Keratinocyte (primary cell): ENCODE results near the gene ECEL1. TPM values are rescaled to one million over a fixed set of nuclear protein-coding genes. Genes with fewer than 3 reads are reported as not detected.

Source experiments
- DNase-seq: peaks from one replicate; pipeline ENCODE4 v3.0.0-alpha.2; 2011; ENCODE audit warnings: low read depth, missing footprints, low spot score
- FAIRE-seq: peaks from 2 replicates; lab custom pipeline; 2011; peaks lifted over from hg19 to GRCh38; lab: Jason Lieb, UNC
- H2AFZ ChIP-seq: 2 replicates; pipeline ENCODE4 v1.6.0; 2012; ENCODE audit warnings: low read length, control low read depth, inconsistent platforms; ENCODE audit not compliant: control insufficient read depth
- H3K27ac ChIP-seq: 2 replicates; pipeline ENCODE4 v1.5.1; 2011; ENCODE audit warnings: low read length; ENCODE audit not compliant: control insufficient read depth, insufficient read depth
- H3K27me3 ChIP-seq: 3 replicates; pipeline ENCODE4 v1.6.0; 2011; ENCODE audit warnings: low read length; ENCODE audit not compliant: control insufficient read depth, insufficient read depth; ENCODE audit errors: extremely low read depth
- H3K36me3 ChIP-seq, 2 experiments: 2 replicates in 1 of 2; 3 replicates in 1 of 2; pipeline ENCODE4 v1.5.1; 2011; ENCODE audit warnings: low read length in 2 of 2, mild to moderate bottlenecking in 1 of 2; ENCODE audit not compliant: control insufficient read depth in 2 of 2, insufficient read depth in 2 of 2; ENCODE audit errors: extremely low read depth in 1 of 2
- H3K4me1 ChIP-seq: 3 replicates; pipeline ENCODE4 v1.5.1; 2011; ENCODE audit warnings: low read length; ENCODE audit not compliant: control insufficient read depth, insufficient read depth; ENCODE audit errors: extremely low read depth
- H3K4me2 ChIP-seq: 3 replicates; pipeline ENCODE4 v1.6.0; 2011; ENCODE audit warnings: low read depth, low read length; ENCODE audit not compliant: control insufficient read depth, insufficient read depth; ENCODE audit errors: extremely low read depth
- H3K4me3 ChIP-seq, 3 experiments: fragments of 200-600 bp in 1 of 3; sonication (generic) in 1 of 3; 2 replicates in 2 of 3; 3 replicates in 1 of 3; pipeline ENCODE4 v1.5.1; 2011 to 2016; ENCODE audit warnings: low read length in 3 of 3, mild to moderate bottlenecking in 3 of 3, control low read depth in 2 of 3, inconsistent platforms in 1 of 3, low read depth in 1 of 3, mixed read lengths in 1 of 3, mixed run types in 1 of 3, moderate library complexity in 1 of 3; ENCODE audit not compliant: control insufficient read depth in 2 of 3, insufficient read depth in 2 of 3; ENCODE audit errors: extremely low read depth in 1 of 3
- H3K79me2 ChIP-seq: 2 replicates; pipeline ENCODE4 v1.6.0; 2012; ENCODE audit warnings: low read length; ENCODE audit not compliant: control insufficient read depth, insufficient read depth
- H3K9ac ChIP-seq: 3 replicates; pipeline ENCODE4 v1.6.0; 2011; ENCODE audit warnings: low read length; ENCODE audit not compliant: control insufficient read depth, insufficient read depth; ENCODE audit errors: extremely low read depth
- H3K9me1 ChIP-seq: 3 replicates; pipeline ENCODE4 v1.6.0; 2011; ENCODE audit warnings: low read length; ENCODE audit not compliant: control insufficient read depth, insufficient read depth; ENCODE audit errors: extremely low read depth
- H3K9me3 ChIP-seq: 2 replicates; pipeline ENCODE4 v1.5.1; 2012; ENCODE audit warnings: low read depth, low read length; ENCODE audit not compliant: control insufficient read depth
- H4K20me1 ChIP-seq: 3 replicates; pipeline ENCODE4 v1.6.0; 2011; ENCODE audit warnings: low read length; ENCODE audit not compliant: control insufficient read depth, insufficient read depth; ENCODE audit errors: extremely low read depth
- CTCF ChIP-seq, 3 experiments: IDR thresholded peaks in 1 of 3; conservative IDR thresholded peaks in 1 of 3; optimal IDR thresholded peaks in 1 of 3; 2 replicates in 2 of 3; 3 replicates in 1 of 3; pipeline versions ENCODE3 to v1.5.1; 2011; ENCODE audit warnings: low read length in 3 of 3, mild to moderate bottlenecking in 3 of 3, moderate library complexity in 2 of 3, control low read depth in 1 of 3, inconsistent platforms in 1 of 3; ENCODE audit not compliant: insufficient read depth in 2 of 3; ENCODE audit errors: extremely low read depth in 1 of 3
- EZH2 ChIP-seq: IDR thresholded peaks from one replicate; pipeline ENCODE4 v1.6.1; 2012; ENCODE audit warnings: inconsistent platforms, mild to moderate bottlenecking, low read length, moderate library complexity
- dilution Hi-C: fragments of 300-500 bp; cut with MboI; formaldehyde crosslinking; loops from one replicate; pipeline ENCODE4 v1.7.0; 2020; ENCODE audit warnings: low sequenced_read_pairs; ENCODE audit not compliant: extremely low pct_ligation_motif_present
- polyA plus RNA-seq, 5 experiments: library from polyadenylated mRNA; depleted of rRNA in 3 of 5; stranded (reverse) in 3 of 5; stranded (forward) in 1 of 5; unstranded in 1 of 5; fragments of >200 nt; gene quantifications; 1 replicate in 1 of 5; 2 replicates in 3 of 5; 3 replicates in 1 of 5; pipeline versions ENCODE4 v1.2.1 to v1.2.3, GENCODE V29; 2011 to 2012; ENCODE audit warnings: missing spikeins in 2 of 5, low read depth in 1 of 5, low replicate concordance in 1 of 5

ECEL1 gene
- polyA plus RNA-seq, 1 donor (not counting 4 experiments of a cell fraction or from before 2014, with no cell fraction given), result not detected

- Histone ChIP-seq H3K79me2 (no peaks in the 10 kb centered on the region), H3K4me1 (no peaks in the 10 kb centered on the region), H3K9me3 (no peaks in the 10 kb centered on the region), H3K36me3 (no peaks in the 10 kb centered on the region), H3K27me3 (peaks cover 20% of the 10 kb centered on the region), H3K4me3 (no peak overlapping the region), H3K27ac (no peak overlapping the region), H3K9ac (no peak overlapping the region), H3K4me2 (no peak overlapping the region), H2AFZ (no peak overlapping the region), H3K9me1 (no peaks in the 10 kb centered on the region), H4K20me1 (no peaks in the 10 kb centered on the region)
- TF ChIP-seq CTCF (optimal IDR thresholded peaks at IDR 0.05 in 1 of 3, IDR thresholded peaks at IDR 0.05 in 1 of 3, conservative IDR thresholded peaks at IDR 0.05 in 1 of 3; ENCODE audit: extremely low read depth in 1 of 3, insufficient read depth in 2 of 3, low read length in 3 of 3) (no peak), EZH2 (no peak)
- no peak for DNase-seq
- FAIRE-seq, result no peak
- dilution Hi-C loops, result no loop called here
These were observed 28.9 kb upstream of the ECEL1 start for GRCh38 chr2:232516551-232516950.

DNA sequence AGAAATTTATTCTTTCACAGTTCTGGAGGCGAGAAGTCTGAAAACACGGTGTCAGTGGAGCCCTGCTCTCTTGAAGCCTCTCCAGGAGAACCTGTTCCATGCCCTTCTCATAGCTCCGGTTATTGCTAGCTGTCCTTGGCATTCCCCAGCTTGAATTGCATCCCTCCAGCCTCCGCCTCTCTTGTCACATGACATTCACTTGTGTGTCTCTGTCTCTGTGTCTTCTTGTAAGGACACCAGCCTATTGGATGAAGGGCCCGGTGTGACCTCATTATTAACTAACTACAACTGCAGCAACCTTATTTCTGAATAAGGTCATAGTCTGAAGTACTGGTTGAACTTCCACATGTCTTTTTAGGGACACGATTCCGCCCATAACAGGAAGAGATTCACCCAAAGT is 28.0 kb upstream of the ECEL1 start:
- no peak overlapping the region for H3K4me2 ChIP-seq
- no peak overlapping the region for H3K9ac ChIP-seq
- H3K79me2 ChIP-seq, result no peaks in the 10 kb centered on the region
- H4K20me1 ChIP-seq, result no peaks in the 10 kb centered on the region
- H3K9me1 ChIP-seq, result no peaks in the 10 kb centered on the region
- no peaks in the 10 kb centered on the region for H3K4me1 ChIP-seq
- no peak overlapping the region for H3K4me3 ChIP-seq
- no peak for FAIRE-seq
- dilution Hi-C loops, result no loop called here
- no peaks in the 10 kb centered on the region for H3K9me3 ChIP-seq
- no peak overlapping the region for H2AFZ ChIP-seq
- H3K27me3 ChIP-seq, result peaks cover 11% of the 10 kb centered on the region
- no peak for TF ChIP-seq EZH2
- no peaks in the 10 kb centered on the region for H3K36me3 ChIP-seq
- no peak overlapping the region for H3K27ac ChIP-seq
- DNase-seq, result no peak

DNA sequence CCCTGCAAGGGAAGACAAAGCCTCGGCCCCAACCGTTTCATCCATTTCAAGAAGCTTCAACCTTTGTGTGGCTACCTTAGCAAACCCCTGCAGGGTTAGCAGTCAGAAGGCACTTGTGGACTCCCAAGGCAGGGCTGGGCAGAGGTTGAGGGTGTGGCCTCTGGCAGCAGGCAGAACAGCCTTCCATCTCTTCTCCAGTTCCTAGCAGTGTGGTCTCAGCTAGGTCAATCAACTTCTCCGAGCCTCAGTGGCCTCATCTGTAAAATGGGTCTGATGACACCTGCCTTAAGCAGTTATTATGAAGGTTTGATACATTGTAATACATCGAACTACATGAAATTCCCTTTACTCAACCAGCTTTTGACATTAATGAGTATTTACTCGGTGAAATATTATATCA is 25.7 kb upstream of the ECEL1 start:
- no peaks in the 10 kb centered on the region for H3K79me2 ChIP-seq
- H3K9me3 ChIP-seq, result no peaks in the 10 kb centered on the region
- H3K4me1 ChIP-seq, result no peaks in the 10 kb centered on the region
- FAIRE-seq (no peak), DNase-seq (no peak)
- no peak overlapping the region for H3K27ac ChIP-seq
- H3K4me2 ChIP-seq, result no peak overlapping the region
- H3K9me1 ChIP-seq, result no peaks in the 10 kb centered on the region
- no peaks in the 10 kb centered on the region for H4K20me1 ChIP-seq
- no peaks in the 10 kb centered on the region for H3K36me3 ChIP-seq
- H3K4me3 ChIP-seq, result no peak overlapping the region
- dilution Hi-C loops, result no loop called here
- TF ChIP-seq EZH2, result no peak
- no peak for TF ChIP-seq CTCF (optimal IDR thresholded peaks at IDR 0.05 in 1 of 3, IDR thresholded peaks at IDR 0.05 in 1 of 3, conservative IDR thresholded peaks at IDR 0.05 in 1 of 3; ENCODE audit: extremely low read depth in 1 of 3, insufficient read depth in 2 of 3, low read length in 3 of 3)
- H3K27me3 ChIP-seq, result peaks cover 6% of the 10 kb centered on the region
- no peak overlapping the region for H3K9ac ChIP-seq
- H2AFZ ChIP-seq, result no peak overlapping the region
